HG03342 (cell line): ENCODE measurements around the gene FEM1C.
"Not testable (repeated sequence)": the region's sequence is repeated elsewhere in the genome, so short reads cannot be mapped to it uniquely, and the experiment has no call there.

Experiments
- ATAC-seq: cut with Tn5 transposase; IDR thresholded peaks from one replicate; pipeline ENCODE4 v1.9.1; 2021; ENCODE audit warnings: mild to moderate bottlenecking, moderate library complexity; ENCODE audit not compliant: unreplicated experiment

The FEM1C gene

GRCh38 chr5:115479166-115479873, 65.3 kb downstream of the FEM1C start:
- not testable (repeated sequence) for ATAC-seq

- ATAC-seq: no peak
These were observed 66.3 kb downstream of the FEM1C start for GRCh38 chr5:115478281-115478680.

GRCh38 chr5:115477581-115477980, 67.0 kb downstream of the FEM1C start:
- no peak for ATAC-seq

DNA sequence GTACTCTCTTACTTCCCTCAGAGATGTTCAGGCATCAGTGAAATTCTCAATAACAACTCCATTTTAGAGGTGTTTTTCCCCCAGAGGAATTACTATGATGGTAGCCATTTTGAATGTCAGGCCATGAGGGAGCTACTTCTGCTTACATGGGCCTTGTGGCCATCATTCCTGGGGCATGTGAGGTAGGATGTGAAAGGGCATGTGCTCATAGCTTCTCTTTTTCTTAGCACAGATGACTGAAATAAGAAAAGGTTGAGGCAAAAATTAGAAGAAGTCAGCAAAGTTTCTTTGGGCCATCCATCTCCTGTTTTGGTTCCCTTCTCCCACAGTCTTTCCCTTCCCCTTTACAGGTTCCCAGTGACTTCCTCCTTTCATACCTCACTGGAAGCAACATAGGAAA, 68.8 kb downstream of the FEM1C start:
- no peak for ATAC-seq

- ATAC-seq: no peak
These were observed 72.1 kb downstream of the FEM1C start for GRCh38 chr5:115472271-115473025.

DNA sequence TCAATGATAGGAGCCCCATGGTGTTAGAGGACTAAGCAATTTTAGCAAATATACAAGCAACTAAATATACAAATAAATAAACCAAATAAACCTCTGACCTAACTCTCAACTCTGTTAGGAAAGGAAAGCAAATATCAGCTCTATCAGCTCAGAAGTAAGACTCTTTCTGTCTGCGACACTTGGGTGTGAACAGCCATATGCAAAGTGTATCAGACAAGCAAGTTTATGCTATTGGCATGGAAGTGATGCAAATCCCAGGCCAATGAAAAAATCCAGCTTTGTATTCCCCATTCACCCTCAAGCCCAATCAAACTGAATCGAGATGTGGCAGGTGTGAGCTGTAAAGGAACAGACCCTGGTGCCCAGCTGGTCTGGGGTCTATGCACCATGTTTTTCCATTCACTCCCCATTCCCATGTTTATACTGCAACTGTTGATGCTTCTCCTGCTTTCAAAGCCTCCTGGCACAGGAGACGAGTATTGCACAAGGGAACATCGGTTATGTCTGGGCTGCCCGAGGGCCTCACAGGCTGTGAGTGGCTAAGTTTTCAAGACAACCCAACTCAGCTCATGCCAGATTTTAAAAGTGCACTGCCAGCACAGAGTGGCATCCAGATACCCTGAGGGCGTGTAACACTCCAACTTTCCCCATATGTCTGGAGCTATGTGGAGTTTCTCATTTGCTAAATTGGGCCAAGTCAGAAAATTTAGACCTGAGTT, 73.1 kb downstream of the FEM1C start:
- ATAC-seq: no peak

- no peak for ATAC-seq
These were observed 73.7 kb downstream of the FEM1C start for GRCh38 chr5:115470921-115471320.
